Posterior vena cava (tissue), 2 donors: ENCODE measurements around the gene LRWD1. TPM values are rescaled to one million over a fixed set of nuclear protein-coding genes. Genes with fewer than 3 reads are reported as not detected.
"Not testable (repeated sequence)": the region's sequence is repeated elsewhere in the genome, so short reads cannot be mapped to it uniquely, and the experiment has no call there.

ENCODE experiments used
- DNase-seq: peaks from one replicate; pipeline ENCODE4 v3.0.0-alpha.2; 2020; ENCODE audit warnings: low spot score
- intact Hi-C, 2 donors: fragments of 100-400 bp; cut with DNase I; formaldehyde crosslinking; loops; one replicate each; pipeline versions ENCODE4 v1.14.1 to v1.14.2; 2022 to 2023
- total RNA-seq, 2 donors: library from RNA; stranded (reverse); fragmentation: NEBNext Ultra II Directional; extraction: Animal tissue kit (Norgen Biotek cat#: 25700); gene quantifications; one replicate each; pipeline ENCODE4 v1.2.1, GENCODE V29; 2021
- donor health status: DM: yes; HTN: yes; CAD: no.
- donor health status: DM: yes; HTN: yes; CAD: no.

LRWD1 gene
- total RNA-seq, 2 donors from 2014 or later, result 6.6 to 9.2 TPM

DNA sequence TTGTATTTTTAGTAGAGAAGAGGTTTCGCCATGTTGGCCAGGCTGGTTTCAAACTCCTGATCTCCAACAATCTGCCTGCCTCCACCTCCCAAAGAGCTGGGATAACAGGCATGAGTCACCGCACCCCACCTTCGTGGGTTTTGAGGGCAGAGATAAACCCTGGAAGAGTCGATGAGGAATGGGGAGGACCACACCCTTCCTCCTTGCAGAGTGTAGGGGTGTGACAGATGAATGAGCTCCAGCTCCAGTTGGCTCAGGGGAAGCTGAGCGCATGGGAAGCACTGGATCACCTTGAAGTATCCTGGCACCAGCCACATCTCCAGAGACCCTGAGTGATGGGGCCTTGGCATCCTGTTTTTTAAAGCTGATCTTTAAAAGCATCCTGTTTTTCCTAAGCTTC lies 19.5 kb downstream of the LRWD1 start:
- DNase-seq, intact Hi-C loops: not testable (repeated sequence)

DNA sequence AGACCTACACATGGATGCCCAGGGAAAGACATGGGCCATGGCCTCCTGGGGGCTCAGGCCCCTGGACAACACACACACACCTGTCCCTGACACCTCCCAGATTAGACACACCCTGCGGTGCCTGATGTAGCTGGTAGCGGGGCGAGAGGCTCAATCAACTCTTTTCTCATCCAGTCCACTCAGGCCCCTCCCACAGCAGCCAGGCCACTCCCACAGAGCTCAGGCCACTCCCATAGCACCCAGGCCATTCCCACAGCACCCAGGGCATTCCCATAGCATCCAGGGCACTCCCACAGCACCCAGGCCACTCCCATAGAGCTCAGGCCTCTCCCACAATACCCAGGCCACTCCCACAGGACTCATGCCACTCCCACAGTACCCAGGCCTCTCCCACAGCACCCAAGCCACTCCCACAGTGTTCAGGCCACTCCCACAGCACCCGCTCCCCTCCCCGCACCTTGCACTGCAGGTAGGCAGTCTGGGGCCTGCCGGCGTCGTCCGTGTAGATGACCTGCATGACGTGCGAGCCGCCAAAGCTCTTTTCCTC lies 25.8 kb downstream of the LRWD1 start:
- intact Hi-C loops, result not testable (repeated sequence)
- peak; percentile 78 for DNase-seq

DNA sequence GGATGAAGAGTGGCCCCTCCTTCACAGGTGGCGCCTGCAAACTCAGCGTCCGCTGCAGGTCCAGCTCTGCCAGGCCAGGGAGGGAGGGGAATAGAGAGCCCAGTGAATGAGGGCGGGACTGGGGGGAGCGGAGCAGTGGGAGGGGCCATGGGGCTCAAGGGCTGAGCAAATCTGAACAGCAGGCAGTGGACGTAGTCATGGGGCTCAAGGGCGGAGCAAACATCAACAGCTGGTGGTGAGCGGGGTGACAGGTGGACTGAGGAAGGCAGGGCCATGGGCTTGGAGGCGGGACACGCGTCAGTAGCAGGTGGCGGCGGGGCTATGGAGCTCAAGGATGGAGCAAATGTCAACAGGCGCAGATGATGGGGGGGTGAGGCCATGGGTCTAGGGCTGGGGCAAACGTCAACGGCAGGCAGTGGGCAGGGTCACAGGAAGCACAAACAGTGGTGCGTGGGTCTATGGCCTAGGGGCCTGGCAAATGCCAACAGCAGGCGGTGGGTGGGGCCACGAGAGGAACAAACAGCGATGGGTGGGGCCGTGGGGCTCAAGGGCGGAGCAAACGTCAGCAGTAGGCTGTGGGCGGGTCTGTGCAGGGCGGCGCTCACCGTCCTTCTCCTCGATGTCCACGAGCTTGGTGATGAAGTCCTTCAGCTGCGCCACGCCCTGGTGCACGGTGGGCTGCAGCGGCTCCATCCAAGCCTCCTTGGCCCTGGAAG lies 28.6 kb downstream of the LRWD1 start:
- peak; percentile 20 for DNase-seq
- intact Hi-C loops, result not testable (repeated sequence)

GRCh38 chr7:102494026-102494425 lies 29.2 kb downstream of the LRWD1 start:
- DNase-seq, result peak; percentile 71
- intact Hi-C loops, result not testable (repeated sequence)

- intact Hi-C loops, DNase-seq: not testable (repeated sequence)
Observed at GRCh38 chr7:102494473-102495149, 29.8 kb downstream of the LRWD1 start.

GRCh38 chr7:102496861-102497260 lies 32.1 kb downstream of the LRWD1 start:
- peak; percentile 66 for DNase-seq
- intact Hi-C loops, result not testable (repeated sequence)

GRCh38 chr7:102497308-102497707 lies 32.5 kb downstream of the LRWD1 start:
- peak; percentile 58 for DNase-seq
- intact Hi-C loops, result not testable (repeated sequence)

DNA sequence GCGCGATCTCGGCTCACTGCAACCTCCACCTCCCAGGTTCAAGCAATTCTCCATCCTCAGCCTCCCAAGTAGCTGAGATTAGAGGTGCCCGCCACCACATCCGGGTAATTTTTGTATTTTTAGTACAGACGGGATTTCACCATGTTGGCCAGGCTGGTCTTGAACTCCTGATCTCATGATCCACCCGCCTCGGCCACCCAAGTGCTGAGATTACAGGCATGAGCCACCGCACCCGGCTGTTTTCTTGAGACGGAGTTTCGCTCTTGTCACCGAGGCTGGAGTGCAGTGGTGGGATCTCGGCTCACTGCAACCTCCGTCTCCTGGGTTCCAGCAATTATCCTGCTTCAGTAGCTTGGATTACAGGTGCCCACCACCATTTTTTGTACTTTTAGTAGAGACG lies 33.5 kb downstream of the LRWD1 start:
- DNase-seq, result peak; percentile 73
- intact Hi-C loops, result not testable (repeated sequence)

GRCh38 chr7:102503141-102503540 lies 38.4 kb downstream of the LRWD1 start:
- intact Hi-C loops, DNase-seq: not testable (repeated sequence)

GRCh38 chr7:102505298-102506185 lies 40.8 kb downstream of the LRWD1 start:
- intact Hi-C loops, DNase-seq: not testable (repeated sequence)

DNA sequence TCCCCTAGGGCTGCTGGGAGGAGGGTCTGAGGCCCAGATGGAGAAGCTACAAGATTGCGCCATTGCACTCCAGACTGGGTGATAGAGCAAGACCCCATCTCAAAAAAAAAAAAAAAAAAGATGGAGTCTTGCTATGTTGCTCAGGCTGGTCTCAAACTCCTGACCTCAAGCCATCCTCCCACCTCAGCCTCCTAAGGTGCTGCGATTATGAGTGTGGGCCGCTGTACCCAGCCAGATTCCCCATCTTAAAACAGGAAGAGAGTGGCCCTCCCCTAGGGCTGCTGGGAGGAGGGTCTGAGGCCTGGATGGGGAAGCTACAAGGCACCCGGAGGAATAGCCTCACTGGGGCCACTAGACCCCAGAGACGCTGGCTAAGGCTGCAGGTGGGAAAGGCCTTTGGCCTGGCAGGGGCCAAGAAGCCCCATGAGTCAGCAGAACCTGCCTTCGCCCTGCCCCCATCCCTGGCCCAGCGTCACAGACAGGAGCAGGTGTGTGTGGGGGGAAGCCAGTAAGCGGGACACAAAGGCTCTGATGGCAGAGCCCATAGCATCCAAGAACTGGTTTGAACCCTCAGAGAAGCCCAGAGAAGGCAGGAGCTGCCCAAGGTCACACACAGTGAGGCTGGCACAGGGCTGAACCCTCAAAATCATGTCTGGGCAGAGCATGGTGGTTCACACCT lies 42.8 kb downstream of the LRWD1 start:
- intact Hi-C loops, result not testable (repeated sequence)
- peak; percentile 71 for DNase-seq

GRCh38 chr7:102510575-102510974 lies 45.8 kb downstream of the LRWD1 start:
- intact Hi-C loops, result not testable (repeated sequence)
- peak; percentile 65 for DNase-seq

DNA sequence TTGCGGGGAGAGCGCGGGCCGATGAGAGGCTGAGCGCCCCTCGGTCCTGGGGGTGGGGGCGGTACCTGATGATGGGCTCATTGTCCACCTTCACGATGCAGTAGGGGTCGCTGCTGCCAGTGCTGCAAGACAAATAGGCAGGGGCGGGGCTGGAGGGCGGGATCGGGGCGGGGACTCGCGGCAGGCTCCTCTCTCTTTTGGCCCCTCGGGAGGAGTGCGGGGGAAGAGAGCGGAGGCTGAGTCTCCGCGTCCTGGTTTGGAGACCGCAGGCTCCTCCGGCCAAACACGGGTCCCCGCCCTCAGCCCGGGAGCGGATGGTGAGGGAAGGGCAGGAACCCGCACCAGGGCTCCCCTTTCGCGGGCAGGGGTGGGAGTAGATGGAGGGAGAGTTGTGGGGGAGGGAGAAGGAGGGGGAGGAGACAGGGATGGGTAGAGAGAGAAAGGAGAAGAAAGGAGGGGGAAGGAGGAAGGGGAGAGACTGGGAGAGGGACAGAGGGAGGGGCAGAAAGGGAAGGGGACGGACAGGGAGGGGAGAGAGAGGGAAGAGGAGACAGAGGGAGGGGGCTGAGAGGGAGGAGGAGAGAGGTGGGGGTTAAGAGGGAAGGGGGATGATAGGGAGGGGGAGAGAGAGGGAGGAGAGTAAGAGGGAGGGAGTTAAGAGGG lies 47.2 kb downstream of the LRWD1 start:
- intact Hi-C loops, DNase-seq: not testable (repeated sequence)

DNA sequence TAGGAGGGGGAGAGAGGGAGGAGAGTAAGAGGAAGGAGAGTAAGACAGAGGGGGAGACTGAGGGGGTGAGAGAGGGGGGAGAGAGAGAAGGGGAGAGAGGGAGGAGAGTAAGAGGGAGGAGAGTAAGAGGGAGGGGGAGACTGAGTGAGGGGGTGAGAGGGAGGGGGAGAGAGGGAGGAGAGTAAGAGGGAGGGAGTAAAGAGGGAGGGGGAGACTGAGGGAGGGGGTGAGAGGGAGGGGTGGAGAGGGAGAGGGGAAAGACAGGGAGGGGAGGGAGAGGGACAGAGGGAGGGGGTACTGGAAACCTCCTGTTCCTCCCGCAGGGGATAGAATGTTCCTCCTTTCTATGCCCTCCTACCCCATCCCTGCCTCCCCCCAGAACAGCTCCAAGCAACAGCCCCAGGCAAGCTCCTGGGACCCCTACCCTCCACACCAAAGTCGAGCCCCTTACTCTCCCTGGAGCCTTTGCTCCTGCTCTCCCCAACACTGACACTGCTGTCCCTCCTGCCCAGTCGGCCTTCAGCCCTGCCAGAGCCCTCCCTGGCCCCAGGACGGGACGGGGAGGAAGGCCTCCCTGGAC lies 47.9 kb downstream of the LRWD1 start:
- DNase-seq, result peak; percentile 76
- intact Hi-C loops, result not testable (repeated sequence)

- DNase-seq, intact Hi-C loops: not testable (repeated sequence)
Observed at GRCh38 chr7:102514881-102515721, 50.3 kb downstream of the LRWD1 start.

- intact Hi-C loops, DNase-seq: not testable (repeated sequence)
Observed at GRCh38 chr7:102515889-102516288, 51.1 kb downstream of the LRWD1 start.

GRCh38 chr7:102516951-102517350 lies 52.2 kb downstream of the LRWD1 start:
- intact Hi-C loops, DNase-seq: not testable (repeated sequence)
